GM19452 (cell line): Measurements from ENCODE around the gene CAVIN1.
A peak's percentile ranks its signal among the peaks of the same experiment; 100 is the strongest.
"Not testable (repeated sequence)": the region's sequence is repeated elsewhere in the genome, so short reads cannot be mapped to it uniquely, and the experiment has no call there.

Source experiments
- ATAC-seq: cut with Tn5 transposase; IDR thresholded peaks from one replicate; pipeline ENCODE4 v1.9.1; 2021; ENCODE audit not compliant: unreplicated experiment

Gene CAVIN1

GRCh38 chr17:42422958-42423712 lies at the start of gene CAVIN1:
Gene CAVIN1, minus strand, starts transcription at chr17:42423256. Its CDS starts 159 bp downstream, at chr17:42423097.
- ATAC-seq, result no peak

- ATAC-seq, result no peak
Measured at GRCh38 chr17:42467889-42468288, 44.8 kb upstream of the CAVIN1 start.

GRCh38 chr17:42463976-42464400 lies 40.9 kb upstream of the CAVIN1 start:
- ATAC-seq, result no peak

- no peak for ATAC-seq
Measured at GRCh38 chr17:42460371-42460770, 37.3 kb upstream of the CAVIN1 start.

- no peak for ATAC-seq
Measured at GRCh38 chr17:42459801-42460281, 36.8 kb upstream of the CAVIN1 start.

- no peak for ATAC-seq
Measured at GRCh38 chr17:42459256-42459800, 36.3 kb upstream of the CAVIN1 start.

GRCh38 chr17:42458497-42459255 lies 35.6 kb upstream of the CAVIN1 start, which contains the start of gene ATP6V0A1:
Gene ATP6V0A1, plus strand, starts transcription at chr17:42458878. Its CDS starts 2,017 bp downstream, at chr17:42460895.
- ATAC-seq, result peak; percentile 49

- no peak for ATAC-seq
Measured at GRCh38 chr17:42457107-42457792, 34.2 kb upstream of the CAVIN1 start.

GRCh38 chr17:42456223-42457106 lies 33.4 kb upstream of the CAVIN1 start:
- ATAC-seq, result peak; percentile 38

- ATAC-seq, result not testable (repeated sequence)
Measured at GRCh38 chr17:42454987-42455386, 31.9 kb upstream of the CAVIN1 start.

GRCh38 chr17:42453439-42453838 lies 30.4 kb upstream of the CAVIN1 start:
- no peak for ATAC-seq

- ATAC-seq, result not testable (repeated sequence)
Measured at GRCh38 chr17:42451270-42451669, 28.2 kb upstream of the CAVIN1 start.

- ATAC-seq, result not testable (repeated sequence)
Measured at GRCh38 chr17:42449838-42450237, 26.8 kb upstream of the CAVIN1 start.

GRCh38 chr17:42449176-42449575 lies 26.1 kb upstream of the CAVIN1 start:
- not testable (repeated sequence) for ATAC-seq

GRCh38 chr17:42442196-42442565 lies 19.1 kb upstream of the CAVIN1 start:
- no peak for ATAC-seq

- ATAC-seq, result no peak
Measured at GRCh38 chr17:42441371-42442195, 18.5 kb upstream of the CAVIN1 start.

GRCh38 chr17:42438600-42439567 lies 15.8 kb upstream of the CAVIN1 start:
- ATAC-seq, result no peak

GRCh38 chr17:42436391-42436790 lies 13.3 kb upstream of the CAVIN1 start:
- ATAC-seq, result no peak
